Activated CD4-positive, CD25-positive, alpha-beta regulatory T cell (primary cell): ENCODE results near the gene ZNF75A.
A peak's percentile ranks its signal among the peaks of the same experiment; 100 is the strongest.
"Not testable (repeated sequence)": the region's sequence is repeated elsewhere in the genome, so short reads cannot be mapped to it uniquely, and the experiment has no call there.

Experiments used
- DNase-seq, 4 experiments: peaks; one replicate each; lab custom pipeline; 2025; lab: John Stamatoyannopoulos, UW

Gene ZNF75A

GRCh38 chr16:3305109-3306068 lies at the start of gene ZNF75A, which contains the start of gene TIGD7:
TSS of gene ZNF75A (plus strand) at chr16:3305497. CDS start at chr16:3308429, 2,932 bp downstream.
TSS of gene TIGD7 (minus strand) at chr16:3305430. CDS start at chr16:3300614, 4,816 bp downstream.
- DNase-seq = peak; percentile 47 to 66 (median 62)

GRCh38 chr16:3256146-3256865 lies 49.0 kb upstream of the ZNF75A start, which contains the start of gene MEFV:
TSS of gene MEFV (minus strand) at chr16:3256633. CDS start at chr16:3256587, 46 bp downstream.
- no peak for DNase-seq

DNA sequence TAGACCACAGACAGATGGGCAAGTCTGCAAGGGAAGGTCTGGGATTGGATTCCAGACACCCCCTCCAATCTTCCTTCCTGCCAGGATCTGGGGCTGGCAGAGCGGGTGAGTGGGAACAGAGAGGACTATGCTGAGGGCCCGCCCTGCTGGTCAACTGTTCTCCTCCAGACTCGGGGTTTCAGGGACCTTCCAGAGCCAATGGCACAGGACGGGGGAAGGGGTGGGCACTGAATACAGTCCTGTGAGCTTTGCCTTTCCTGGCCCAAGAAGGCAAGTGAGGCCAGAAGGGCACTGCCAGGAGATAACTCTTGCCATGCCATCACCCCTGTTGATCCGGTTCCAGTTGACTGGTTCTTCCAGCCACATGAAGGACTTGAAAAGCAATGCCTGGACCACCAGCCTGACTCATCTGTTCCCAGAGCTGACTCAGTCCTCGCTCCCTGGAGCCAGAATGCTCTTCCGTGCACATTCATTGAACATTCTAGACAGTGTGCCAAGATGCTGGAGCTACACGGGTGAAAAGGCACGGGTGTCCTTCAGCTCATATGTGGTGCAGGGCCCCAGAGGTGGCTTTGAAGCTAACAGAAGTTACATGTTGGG lies 48.3 kb upstream of the ZNF75A start:
- no peak for DNase-seq

GRCh38 chr16:3259836-3260235 lies 45.5 kb upstream of the ZNF75A start:
- no peak for DNase-seq

GRCh38 chr16:3262517-3262916 lies 42.8 kb upstream of the ZNF75A start:
- no peak for DNase-seq

DNA sequence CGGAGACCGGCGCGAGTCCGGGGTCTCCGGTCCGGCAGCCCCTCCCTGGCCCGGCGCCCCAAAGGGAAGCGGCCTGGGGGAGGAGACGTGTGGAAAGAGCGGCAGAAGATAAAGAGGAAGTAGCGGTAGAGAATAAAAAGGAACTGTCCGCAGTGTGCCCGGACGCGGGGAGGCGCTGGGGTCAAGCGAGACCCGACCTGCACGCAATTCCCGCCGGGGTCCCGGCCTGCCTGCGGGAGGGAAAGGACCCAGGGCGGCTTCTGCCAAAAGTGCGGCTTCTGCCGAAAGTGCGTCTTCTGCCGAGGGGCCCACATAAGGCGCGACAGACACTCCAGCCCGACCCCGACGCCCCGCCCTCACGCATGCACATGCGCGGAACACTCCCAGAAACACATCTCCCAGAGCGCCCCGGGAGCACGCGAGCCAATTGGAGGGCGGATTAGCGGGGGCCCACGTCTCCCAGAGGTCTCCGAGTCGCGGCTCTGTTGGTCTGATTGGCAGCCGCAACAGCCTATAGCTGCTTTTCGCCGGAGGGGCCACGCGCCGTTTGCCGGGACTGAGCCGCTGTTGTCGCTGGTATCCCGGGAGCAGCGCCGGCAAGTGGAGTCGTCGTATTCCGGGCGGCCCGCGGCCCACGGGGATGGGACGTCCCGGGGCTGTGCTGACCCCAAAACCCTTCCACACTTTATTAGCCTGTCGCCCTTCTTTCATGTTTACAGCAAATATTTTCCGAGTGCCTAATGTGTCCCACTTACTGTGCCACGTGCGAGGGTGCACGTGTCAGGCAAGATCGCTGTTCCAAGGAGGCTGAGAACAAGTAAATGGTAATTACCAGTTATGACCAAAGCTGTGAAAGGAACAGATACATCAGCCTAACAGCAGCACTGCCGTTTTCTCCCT lies 40.9 kb upstream of the ZNF75A start:
- DNase-seq = peak; percentile 95 to 98 (median 97)

GRCh38 chr16:3266873-3267537 lies 38.3 kb upstream of the ZNF75A start:
- DNase-seq = no peak

- no peak for DNase-seq
Observed at GRCh38 chr16:3268294-3268693, 37.0 kb upstream of the ZNF75A start.

- DNase-seq = not testable (repeated sequence)
Observed at GRCh38 chr16:3270718-3271117, 34.6 kb upstream of the ZNF75A start.

GRCh38 chr16:3271281-3271680 lies 34.0 kb upstream of the ZNF75A start:
- DNase-seq = not testable (repeated sequence)

- DNase-seq = no peak
Observed at GRCh38 chr16:3274490-3274889, 30.8 kb upstream of the ZNF75A start.

GRCh38 chr16:3274947-3275346 lies 30.4 kb upstream of the ZNF75A start:
- DNase-seq = no peak

GRCh38 chr16:3276679-3277078 lies 28.6 kb upstream of the ZNF75A start:
- no peak for DNase-seq

DNA sequence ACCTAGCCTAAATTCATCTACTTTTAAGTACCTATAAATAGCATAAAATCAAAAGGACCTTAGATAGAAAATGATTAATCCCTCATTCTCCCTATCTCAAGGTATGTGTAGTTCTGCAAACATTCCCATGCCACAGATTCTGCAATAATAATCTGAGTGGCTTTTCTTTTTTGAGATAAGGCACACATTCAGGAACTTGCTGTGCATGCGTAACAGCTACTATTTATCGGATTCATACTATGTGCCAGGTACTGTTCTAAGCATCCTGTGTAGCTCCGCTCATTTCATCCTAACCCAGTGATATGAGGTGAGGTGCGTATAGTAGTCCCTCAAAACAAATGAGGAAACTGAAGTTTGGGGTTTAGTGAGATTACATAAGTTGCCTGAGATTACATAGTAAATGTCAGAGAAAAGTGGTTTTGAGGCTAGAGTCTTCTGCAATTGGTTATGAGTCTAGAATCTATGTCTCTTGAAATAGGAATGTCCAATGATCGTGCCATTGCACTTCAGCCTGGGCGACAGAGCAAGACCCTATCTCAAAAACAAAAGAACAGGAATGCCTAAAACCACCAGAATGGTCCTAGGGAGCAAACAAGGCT lies 24.0 kb upstream of the ZNF75A start:
- DNase-seq = no peak

- DNase-seq = peak in 1 of 4 experiments; percentile 38
Observed at GRCh38 chr16:3282103-3282729, 23.1 kb upstream of the ZNF75A start.

GRCh38 chr16:3282730-3283542 lies 22.4 kb upstream of the ZNF75A start, which contains the start of gene ZNF263:
TSS of gene ZNF263 (plus strand) at chr16:3283491. CDS start at chr16:3283819, 328 bp downstream.
- DNase-seq = peak; percentile 80 to 85 (median 84)

GRCh38 chr16:3283543-3284447 lies 21.5 kb upstream of the ZNF75A start:
- peak in 1 of 4 experiments; percentile 5 for DNase-seq

- DNase-seq = no peak
Observed at GRCh38 chr16:3285131-3285530, 20.2 kb upstream of the ZNF75A start.
